Fibroblast of the aortic adventitia (primary cell): ENCODE measurements around the gene UBE2N. TPM values are rescaled to one million over a fixed set of nuclear protein-coding genes. Genes with fewer than 3 reads are reported as not detected.

Experiments
- DNase-seq: peaks from one replicate; pipeline ENCODE4 v3.0.0-alpha.2; 2010; ENCODE audit warnings: low read depth
- H3K4me3 ChIP-seq: 2 replicates; pipeline ENCODE4 v1.5.1; 2011; ENCODE audit warnings: low read depth, mild to moderate bottlenecking, control low read depth, low read length, moderate library complexity
- CTCF ChIP-seq: IDR thresholded peaks from 2 replicates; pipeline ENCODE4 v1.5.1; 2011; ENCODE audit warnings: mild to moderate bottlenecking, low read length, control low read depth, inconsistent platforms; ENCODE audit not compliant: insufficient read depth
- total RNA-seq: library from RNA; depleted of rRNA; stranded (reverse); fragments of >200 nt; gene quantifications from 2 replicates; pipeline ENCODE4 v1.2.3, GENCODE V29; 2012; ENCODE audit warnings: low replicate concordance

UBE2N gene
- 18.6 and 63.5 TPM in 2 replicates for total RNA-seq

GRCh38 chr12:93441617-93442410 is at the start of gene UBE2N:
TSS of gene UBE2N (minus strand) at chr12:93441947. CDS start at chr12:93441884, 63 bp downstream.
- TF ChIP-seq CTCF: no peak
- peak within 1 kb of the TSS; percentile 85 for H3K4me3 ChIP-seq
- DNase-seq: peak; percentile 90

GRCh38 chr12:93484315-93484981 is 42.7 kb upstream of the UBE2N start:
- no peak for TF ChIP-seq CTCF
- no peak overlapping the region for H3K4me3 ChIP-seq
- no peak for DNase-seq

GRCh38 chr12:93483151-93483807 is 41.5 kb upstream of the UBE2N start:
- no peak for DNase-seq
- H3K4me3 ChIP-seq: no peak overlapping the region
- TF ChIP-seq CTCF: no peak

- no peak for DNase-seq
- H3K4me3 ChIP-seq: no peak overlapping the region
- TF ChIP-seq CTCF: no peak
Observed at GRCh38 chr12:93482721-93483120, 41.0 kb upstream of the UBE2N start.

- H3K4me3 ChIP-seq: no peak overlapping the region
- DNase-seq: no peak
- TF ChIP-seq CTCF: no peak
Observed at GRCh38 chr12:93476555-93476954, 34.8 kb upstream of the UBE2N start.

- no peak overlapping the region for H3K4me3 ChIP-seq
- no peak for DNase-seq
- TF ChIP-seq CTCF: no peak
Observed at GRCh38 chr12:93469386-93469785, 27.6 kb upstream of the UBE2N start.
